ENCODE results near the gene STAP2. TPM values are rescaled to one million over a fixed set of nuclear protein-coding genes. Genes with fewer than 3 reads are reported as not detected.
"Not testable (repeated sequence)": the region's sequence is repeated elsewhere in the genome, so short reads cannot be mapped to it uniquely, and the experiment has no call there.

The STAP2 gene
- total RNA-seq, 1 donor from 2014 or later, result 11.8 TPM

DNA sequence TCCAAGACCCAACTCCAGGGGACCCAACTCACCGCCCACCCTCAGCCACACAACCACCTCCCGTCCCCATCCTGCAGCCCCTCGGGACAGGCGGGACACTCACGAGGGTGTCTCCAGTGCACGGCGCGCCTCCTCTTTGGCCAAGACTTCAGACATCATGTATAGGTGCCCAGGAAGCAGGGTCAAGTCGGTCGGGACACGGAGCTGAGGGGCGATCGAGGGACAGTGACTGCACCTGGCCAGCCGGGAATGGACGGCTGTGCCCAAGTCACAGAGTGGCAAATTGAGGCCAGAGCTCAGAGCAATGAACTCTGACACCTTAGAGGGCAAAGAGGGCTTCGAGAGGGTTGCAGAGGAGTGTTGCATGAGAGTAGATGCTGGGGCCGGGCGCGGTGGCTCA, 8.8 kb downstream of the STAP2 start:
- Histone ChIP-seq H3K27me3 (ENCODE audit: low read depth) (no peaks in the 10 kb centered on the region), H3K27ac (no peak overlapping the region), H3K4me3 (no peak overlapping the region), H3K36me3 (no peaks in the 10 kb centered on the region), H3K4me1 (peaks cover 13% of the 10 kb centered on the region), H3K9me3 (no peaks in the 10 kb centered on the region)
- DNase-seq (no peak), ATAC-seq (no peak)
- intact Hi-C loops (cut with DNase I), result no loop called here
- TF ChIP-seq, protein P1, sequence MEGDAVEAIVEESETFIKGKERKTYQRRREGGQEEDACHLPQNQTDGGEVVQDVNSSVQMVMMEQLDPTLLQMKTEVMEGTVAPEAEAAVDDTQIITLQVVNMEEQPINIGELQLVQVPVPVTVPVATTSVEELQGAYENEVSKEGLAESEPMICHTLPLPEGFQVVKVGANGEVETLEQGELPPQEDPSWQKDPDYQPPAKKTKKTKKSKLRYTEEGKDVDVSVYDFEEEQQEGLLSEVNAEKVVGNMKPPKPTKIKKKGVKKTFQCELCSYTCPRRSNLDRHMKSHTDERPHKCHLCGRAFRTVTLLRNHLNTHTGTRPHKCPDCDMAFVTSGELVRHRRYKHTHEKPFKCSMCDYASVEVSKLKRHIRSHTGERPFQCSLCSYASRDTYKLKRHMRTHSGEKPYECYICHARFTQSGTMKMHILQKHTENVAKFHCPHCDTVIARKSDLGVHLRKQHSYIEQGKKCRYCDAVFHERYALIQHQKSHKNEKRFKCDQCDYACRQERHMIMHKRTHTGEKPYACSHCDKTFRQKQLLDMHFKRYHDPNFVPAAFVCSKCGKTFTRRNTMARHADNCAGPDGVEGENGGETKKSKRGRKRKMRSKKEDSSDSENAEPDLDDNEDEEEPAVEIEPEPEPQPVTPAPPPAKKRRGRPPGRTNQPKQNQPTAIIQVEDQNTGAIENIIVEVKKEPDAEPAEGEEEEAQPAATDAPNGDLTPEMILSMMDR (IDR thresholded peaks at IDR 0.05), result no peak

DNA sequence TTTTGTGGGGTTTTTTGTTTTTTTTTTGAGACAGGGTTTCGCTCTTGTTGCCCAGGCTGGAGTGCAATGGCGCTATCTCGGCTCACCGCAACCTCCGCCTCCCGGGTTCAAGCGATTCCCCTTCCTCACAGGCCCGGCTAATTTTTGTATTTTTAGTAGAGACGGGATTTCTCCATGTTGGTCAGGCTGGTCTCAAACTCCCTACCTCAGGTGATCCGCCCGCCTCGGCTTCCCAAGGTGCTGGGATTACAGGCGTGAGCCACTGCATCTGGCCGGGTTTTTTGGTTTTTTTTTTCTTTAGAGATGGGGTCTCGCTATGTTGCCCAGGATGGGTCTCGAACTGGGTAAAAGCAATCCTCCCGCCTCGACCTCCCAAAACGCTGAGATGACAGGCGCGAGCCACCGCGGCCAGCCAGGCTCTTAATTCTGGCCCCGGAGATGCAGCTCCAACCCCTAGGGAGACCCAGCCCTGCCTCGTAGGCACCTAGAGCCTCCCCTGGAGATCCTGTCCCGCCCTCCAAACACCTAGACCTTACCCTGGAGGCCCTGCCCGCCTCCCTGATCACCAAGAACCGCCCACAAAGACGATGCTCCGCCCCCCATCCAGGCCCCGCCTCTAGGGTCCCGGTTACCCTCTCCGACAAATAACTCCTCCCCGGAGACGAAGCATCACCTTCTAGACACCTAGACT, 9.5 kb downstream of the STAP2 start:
- H3K36me3 ChIP-seq; ATAC-seq; DNase-seq; H3K9me3 ChIP-seq; H3K27me3 ChIP-seq (ENCODE audit: low read depth); intact Hi-C loops (cut with DNase I): not testable (repeated sequence)
- Histone ChIP-seq H3K4me3 (peak overlapping the region; percentile 48), H3K27ac (peak overlapping the region; percentile 24), H3K4me1 (peaks cover 13% of the 10 kb centered on the region)

DNA sequence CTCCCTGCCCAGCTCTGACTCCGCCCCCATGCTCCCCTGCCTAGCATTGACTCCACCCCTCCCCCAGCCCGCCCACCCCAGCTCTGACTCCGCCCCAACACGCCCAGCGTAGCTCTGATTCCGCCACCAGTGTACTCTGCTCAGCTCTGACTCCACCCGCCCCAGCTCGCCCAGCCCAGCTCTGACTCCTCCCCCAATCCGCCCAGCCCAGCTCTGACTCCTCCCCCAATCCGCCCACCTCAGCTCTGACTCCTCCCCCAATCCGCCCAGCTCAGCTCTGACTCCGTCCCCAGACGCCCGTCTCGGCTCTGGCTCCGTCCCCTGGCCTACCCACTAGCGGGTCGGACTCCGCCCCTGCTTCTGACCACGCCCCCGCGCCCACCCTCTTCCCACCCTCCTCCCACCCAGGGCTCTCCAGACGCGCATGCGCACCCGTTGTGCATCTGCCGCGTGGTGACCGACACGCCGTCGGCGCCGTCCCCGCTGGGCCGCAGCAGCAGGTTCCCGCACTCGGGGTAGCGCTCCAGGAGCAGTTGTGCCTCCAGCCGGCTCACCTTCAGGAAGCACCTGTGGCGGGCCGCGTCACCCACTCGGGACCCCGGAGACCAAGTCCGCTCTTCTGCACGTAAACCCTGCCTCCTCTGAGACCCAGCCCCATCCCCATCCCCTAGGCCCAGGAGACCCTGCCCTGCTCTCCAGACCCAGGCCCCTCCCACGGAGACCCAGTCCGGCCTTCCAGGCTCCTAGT, 10.2 kb downstream of the STAP2 start:
- DNase-seq (peak; percentile 95), ATAC-seq (peak; percentile 92 to 95)
- Histone ChIP-seq H3K4me3 (peak overlapping the region; percentile 55), H3K27ac (peak overlapping the region; percentile 24), H3K4me1 (peaks cover 13% of the 10 kb centered on the region), H3K27me3 (ENCODE audit: low read depth) (no peaks in the 10 kb centered on the region), H3K36me3 (no peaks in the 10 kb centered on the region), H3K9me3 (no peaks in the 10 kb centered on the region)
- TF ChIP-seq, protein P1 (IDR thresholded peaks at IDR 0.05), result no peak
- intact Hi-C loops (cut with DNase I), result no loop called here

DNA sequence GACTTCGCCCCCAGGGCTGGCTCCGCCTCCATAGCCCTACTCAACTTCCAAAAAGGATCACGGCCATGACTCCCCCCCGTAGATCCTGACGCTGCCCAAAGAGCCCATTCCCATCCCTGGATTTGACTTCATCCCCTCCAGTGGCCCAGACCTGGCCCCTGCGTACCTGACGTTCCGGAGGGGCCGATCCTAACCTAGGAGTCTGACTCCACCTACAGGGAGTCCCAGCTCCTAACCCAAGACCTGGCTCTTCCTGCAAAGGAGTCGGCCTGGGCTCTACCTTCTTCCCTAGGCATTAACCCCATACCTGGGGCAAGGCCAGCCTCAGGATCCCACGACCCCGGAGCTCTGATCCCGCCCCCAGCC, 10.8 kb downstream of the STAP2 start:
- Histone ChIP-seq H3K27me3 (ENCODE audit: low read depth) (no peaks in the 10 kb centered on the region), H3K9me3 (no peaks in the 10 kb centered on the region), H3K4me1 (peaks cover 13% of the 10 kb centered on the region), H3K27ac (no peak overlapping the region), H3K36me3 (no peaks in the 10 kb centered on the region), H3K4me3 (peak overlapping the region; percentile 55)
- no peak for DNase-seq
- TF ChIP-seq, protein P1 (IDR thresholded peaks at IDR 0.05), result no peak
- ATAC-seq, result peak; percentile 20 to 44
- intact Hi-C loops (cut with DNase I), result no loop called here

DNA sequence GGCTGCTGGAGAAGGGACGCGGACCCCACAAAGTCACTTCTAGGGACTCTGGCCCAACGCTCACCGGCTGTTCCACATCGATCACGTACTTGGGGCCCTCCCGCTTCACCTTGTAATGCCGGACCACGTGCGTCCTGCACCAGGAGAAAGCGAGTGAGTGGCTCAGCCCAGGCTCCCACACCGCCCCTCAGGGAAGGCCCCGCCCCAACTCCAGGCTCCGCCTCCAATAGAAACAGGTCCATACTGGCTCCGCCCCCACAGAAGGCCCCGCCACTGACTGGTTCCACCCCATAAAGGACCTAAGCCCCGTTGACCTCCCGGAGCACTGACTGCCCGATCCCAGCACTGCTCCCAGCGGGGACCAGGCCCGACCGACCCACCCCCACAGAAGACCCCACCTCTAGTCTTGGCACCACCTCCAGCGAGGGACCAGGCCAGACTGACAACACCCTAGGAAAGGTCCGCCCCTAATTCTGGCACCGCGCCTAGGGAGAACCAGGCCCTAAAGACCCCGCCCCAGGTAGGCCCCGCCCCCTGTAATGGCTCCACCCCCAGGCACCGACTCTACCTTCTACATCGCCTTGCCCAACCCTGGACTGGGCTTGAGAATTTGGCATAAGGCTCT, 11.3 kb downstream of the STAP2 start:
- Histone ChIP-seq H3K27me3 (ENCODE audit: low read depth) (no peaks in the 10 kb centered on the region), H3K4me1 (peaks cover 13% of the 10 kb centered on the region), H3K27ac (no peak overlapping the region), H3K9me3 (no peaks in the 10 kb centered on the region), H3K36me3 (no peaks in the 10 kb centered on the region), H3K4me3 (peak overlapping the region; percentile 55)
- TF ChIP-seq, protein P1 (IDR thresholded peaks at IDR 0.05), result no peak
- intact Hi-C loops (cut with DNase I), result no loop called here
- ATAC-seq (peak; percentile 60 to 75), DNase-seq (peak; percentile 85)
